Transverse colon (tissue), 4 donors: ENCODE data around the gene CHST11. TPM values are rescaled to one million over a fixed set of nuclear protein-coding genes. Genes with fewer than 3 reads are reported as not detected.

Experiments
- DNase-seq: peaks from one replicate; pipeline ENCODE4 v3.0.0-alpha.2; 2019
- H3K27ac ChIP-seq, 4 donors: fragments of 200-600 bp; sonication (generic); 2 replicates each; pipeline ENCODE4 v1.5.1; 2016 to 2018; ENCODE audit warnings: inconsistent platforms in 4 of 4
- H3K27me3 ChIP-seq: fragments of 200-600 bp; sonication (generic); 2 replicates; pipeline ENCODE4 v1.5.1; 2017; ENCODE audit warnings: inconsistent platforms
- H3K36me3 ChIP-seq, 4 donors: fragments of 200-600 bp; sonication (generic); 2 replicates each; pipeline ENCODE4 v1.5.1; 2017 to 2019; ENCODE audit warnings: inconsistent platforms in 4 of 4
- H3K4me1 ChIP-seq, 4 donors: fragments of 200-600 bp; sonication (generic); 2 replicates each; pipeline ENCODE4 v1.5.1; 2017 to 2020; ENCODE audit warnings: inconsistent platforms in 4 of 4
- H3K4me3 ChIP-seq, 4 donors: fragments of 200-600 bp; sonication (generic); 1 replicate in 1 of 4; 2 replicates in 3 of 4; pipeline versions ENCODE4 v1.5.1 to v1.6.1; 2017 to 2019; ENCODE audit warnings: inconsistent platforms in 4 of 4
- H3K9me3 ChIP-seq, 2 donors: fragments of 200-600 bp; sonication (generic); 2 replicates each; pipeline ENCODE4 v1.5.1; 2017 to 2019; ENCODE audit warnings: inconsistent platforms in 2 of 2
- EP300 ChIP-seq: sonication (generic); formaldehyde crosslinking; IDR thresholded peaks from one replicate; pipeline ENCODE4 v1.6.1; 2017; ENCODE audit warnings: antibody characterized with exemption, low read depth
- POLR2A ChIP-seq: fragments of 450-650 bp; IDR thresholded peaks from one replicate; pipeline ENCODE4 v1.6.1; 2016; ENCODE audit warnings: antibody characterized with exemption, mild to moderate bottlenecking, moderate library complexity
- POLR2AphosphoS5 ChIP-seq, 3 donors: sonication (generic); formaldehyde crosslinking; IDR thresholded peaks; one replicate each; pipeline ENCODE4 v1.6.1; 2016; ENCODE audit warnings: antibody characterized with exemption in 3 of 3
- WGBS, 2 donors: methylation state at CpG; one replicate each; pipeline ENCODE4 v1.1.5; 2018; ENCODE audit warnings: low coverage in 1 of 2; 5-methylcytosine and 5-hydroxymethylcytosine counted together
- in situ Hi-C, 4 donors: fragments of 200-750 bp; cut with MboI; loops; one replicate each; pipeline versions ENCODE4 v1.15.0 to v1.15.1; 2017; ENCODE audit warnings: low sequenced_read_pairs in 3 of 4, low pct_ligation_motif_present in 1 of 4, low pct_unique_long_range_greater_than_20kb in 1 of 4
- intact Hi-C: fragments of 100-400 bp; cut with DNase I; formaldehyde crosslinking; loops from one replicate; pipeline ENCODE4 v1.15.1; 2023; ENCODE audit warnings: low total_unique reads
- total RNA-seq, 4 donors: library from RNA; depleted of rRNA; stranded (reverse); fragments of >200 nt; gene quantifications; one replicate each; pipeline ENCODE4 v1.1.0, GENCODE V29; 2016
- TF ChIP-seq, protein P1 (sequence below), 5 experiments: fragments of 200-600 bp in 3 of 5; fragments of 450-650 bp in 2 of 5; sonication (generic) in 3 of 5; IDR thresholded peaks; 1 replicate in 2 of 5; 2 replicates in 3 of 5; pipeline ENCODE4 v1.5.1; 2016 to 2017; ENCODE audit warnings: antibody characterized with exemption in 5 of 5, inconsistent platforms in 3 of 5, mild to moderate bottlenecking in 2 of 5, moderate library complexity in 1 of 5

The CHST11 gene
- total RNA-seq, 4 donors from 2014 or later: 4.2 to 123 (median 31.5) TPM

- WGBS, 2 donors: 83 to 85% methylated on average over 2 to 16 of the region's 16 CpGs
- Histone ChIP-seq H3K4me3 (no peak overlapping the region), H3K27ac (no peak overlapping the region), H3K9me3 (no peaks in the 10 kb centered on the region), H3K36me3 (no peaks in the 10 kb centered on the region), H3K4me1 (peaks cover 0 to 1% (median 0%) of the 10 kb centered on the region in 4 donors), H3K27me3 (no peaks in the 10 kb centered on the region)
- in situ Hi-C loops (no loop called here), intact Hi-C loops (no loop called here)
- no peak for DNase-seq
- TF ChIP-seq, protein P1, sequence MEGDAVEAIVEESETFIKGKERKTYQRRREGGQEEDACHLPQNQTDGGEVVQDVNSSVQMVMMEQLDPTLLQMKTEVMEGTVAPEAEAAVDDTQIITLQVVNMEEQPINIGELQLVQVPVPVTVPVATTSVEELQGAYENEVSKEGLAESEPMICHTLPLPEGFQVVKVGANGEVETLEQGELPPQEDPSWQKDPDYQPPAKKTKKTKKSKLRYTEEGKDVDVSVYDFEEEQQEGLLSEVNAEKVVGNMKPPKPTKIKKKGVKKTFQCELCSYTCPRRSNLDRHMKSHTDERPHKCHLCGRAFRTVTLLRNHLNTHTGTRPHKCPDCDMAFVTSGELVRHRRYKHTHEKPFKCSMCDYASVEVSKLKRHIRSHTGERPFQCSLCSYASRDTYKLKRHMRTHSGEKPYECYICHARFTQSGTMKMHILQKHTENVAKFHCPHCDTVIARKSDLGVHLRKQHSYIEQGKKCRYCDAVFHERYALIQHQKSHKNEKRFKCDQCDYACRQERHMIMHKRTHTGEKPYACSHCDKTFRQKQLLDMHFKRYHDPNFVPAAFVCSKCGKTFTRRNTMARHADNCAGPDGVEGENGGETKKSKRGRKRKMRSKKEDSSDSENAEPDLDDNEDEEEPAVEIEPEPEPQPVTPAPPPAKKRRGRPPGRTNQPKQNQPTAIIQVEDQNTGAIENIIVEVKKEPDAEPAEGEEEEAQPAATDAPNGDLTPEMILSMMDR (IDR thresholded peaks at IDR 0.05): no peak
- TF ChIP-seq POLR2AphosphoS5 (IDR thresholded peaks at IDR 0.05) (no peak), EP300 (no peak), POLR2A (no peak)
These were observed 198.2 kb downstream of the CHST11 start for GRCh38 chr12:104654665-104655609.

DNA sequence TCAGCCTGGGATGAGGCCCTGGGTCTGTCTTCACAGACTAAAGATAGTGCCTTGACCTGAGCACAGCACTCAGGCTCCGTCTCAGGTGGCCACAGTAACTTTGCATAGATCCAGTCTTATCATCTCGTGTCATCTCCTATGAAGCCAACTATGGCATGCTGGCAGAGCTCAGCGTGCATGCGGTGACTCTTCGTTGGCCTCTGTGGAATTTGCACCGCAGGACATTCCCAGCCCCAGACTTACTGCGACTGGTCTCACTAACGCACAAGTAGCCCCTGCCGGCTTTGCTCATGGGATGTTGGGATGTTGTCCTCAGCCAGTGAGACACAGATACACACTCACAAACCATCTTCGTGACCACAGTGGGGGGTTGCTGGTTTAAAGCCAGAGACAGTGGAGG, 199.6 kb downstream of the CHST11 start:
- Histone ChIP-seq H3K36me3 (no peaks in the 10 kb centered on the region), H3K9me3 (no peaks in the 10 kb centered on the region), H3K27me3 (no peaks in the 10 kb centered on the region), H3K4me3 (no peak overlapping the region), H3K27ac (no peak overlapping the region), H3K4me1 (no peaks in the 10 kb centered on the region)
- in situ Hi-C loops (no loop called here), intact Hi-C loops (no loop called here)
- DNase-seq: no peak
- 91 to 100% methylated on average over 1 to 10 of the region's 10 CpGs for WGBS, 2 donors
- TF ChIP-seq POLR2AphosphoS5 (IDR thresholded peaks at IDR 0.05): no peak
- TF ChIP-seq EP300: no peak
- no peak for TF ChIP-seq POLR2A
- TF ChIP-seq, protein P1 (IDR thresholded peaks at IDR 0.05): no peak

GRCh38 chr12:104656921-104657320, 200.2 kb downstream of the CHST11 start:
- Histone ChIP-seq H3K27me3 (no peaks in the 10 kb centered on the region), H3K27ac (no peak overlapping the region), H3K9me3 (no peaks in the 10 kb centered on the region), H3K4me3 (no peak overlapping the region), H3K4me1 (no peaks in the 10 kb centered on the region), H3K36me3 (no peaks in the 10 kb centered on the region)
- no peak for DNase-seq
- intact Hi-C loops: no loop called here
- WGBS, 2 donors: 76 to 85% methylated on average over 3 to 5 of the region's 5 CpGs
- in situ Hi-C loops: no loop called here
- TF ChIP-seq, protein P1 (IDR thresholded peaks at IDR 0.05): no peak

DNA sequence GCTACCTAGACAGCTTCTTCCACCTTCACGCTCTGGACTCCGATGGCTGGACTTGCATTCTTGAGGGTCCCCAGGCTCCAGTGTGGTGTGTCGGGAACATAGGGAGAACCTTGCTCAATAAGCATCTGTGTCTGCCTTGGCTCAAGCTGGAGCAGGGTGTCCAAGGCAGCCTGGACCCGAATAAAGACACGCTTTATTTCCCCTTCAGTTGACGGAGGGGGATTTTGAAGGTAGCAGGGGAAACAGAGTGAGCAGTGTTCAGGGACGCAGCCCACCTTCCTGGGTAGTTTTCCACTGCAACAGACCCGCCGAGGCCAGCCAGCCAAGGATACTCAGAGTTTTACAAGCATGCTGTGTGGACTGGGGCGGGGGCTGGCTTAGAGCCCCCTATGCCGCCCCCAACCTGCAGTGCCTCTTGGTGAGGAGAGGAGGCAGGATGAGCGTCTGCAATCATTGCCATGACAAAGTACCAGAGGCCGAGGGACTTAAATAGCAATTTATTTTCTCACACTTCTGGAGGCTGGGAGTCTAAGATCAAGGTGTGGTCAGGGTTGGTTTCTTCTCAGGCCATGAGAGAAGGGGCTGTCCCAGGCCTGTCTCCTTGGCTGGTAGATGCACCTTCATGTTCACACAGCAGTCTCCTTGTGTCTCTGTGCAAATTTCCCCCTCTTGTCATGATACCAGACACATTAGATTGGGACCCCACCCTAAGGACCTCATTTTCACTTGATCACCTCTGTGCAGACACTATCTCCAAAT, 201.2 kb downstream of the CHST11 start:
- intact Hi-C loops (no loop called here), in situ Hi-C loops (no loop called here)
- Histone ChIP-seq H3K4me1 (no peaks in the 10 kb centered on the region), H3K4me3 (no peak overlapping the region), H3K9me3 (no peaks in the 10 kb centered on the region), H3K27ac (no peak overlapping the region), H3K27me3 (no peaks in the 10 kb centered on the region), H3K36me3 (no peaks in the 10 kb centered on the region)
- WGBS, 2 donors: 89% methylated on average over 13 of the region's 13 CpGs; no CpG with 5 or more reads in 1 of the 2 donors
- DNase-seq: no peak
- no peak for TF ChIP-seq POLR2AphosphoS5 (IDR thresholded peaks at IDR 0.05)
- TF ChIP-seq POLR2A: no peak
- TF ChIP-seq, protein P1 (IDR thresholded peaks at IDR 0.05): no peak
- TF ChIP-seq EP300: no peak
